DMS 273 (cell line): Measurements from ENCODE around the gene FBXW2.

ENCODE experiments used
- DNase-seq: peaks from one replicate; lab custom pipeline; 2025; ENCODE audit not compliant: unreplicated experiment; lab: John Stamatoyannopoulos, UW

The FBXW2 gene

GRCh38 chr9:120716483-120716882 lies 76.7 kb downstream of the FBXW2 start:
- no peak for DNase-seq

GRCh38 chr9:120715389-120715924 lies 77.8 kb downstream of the FBXW2 start:
- DNase-seq, result peak; percentile 49

GRCh38 chr9:120714846-120715388 lies 78.3 kb downstream of the FBXW2 start:
- peak; percentile 46 for DNase-seq

GRCh38 chr9:120714088-120714845 lies 78.9 kb downstream of the FBXW2 start, which contains the start of gene MEGF9:
Gene MEGF9 (minus strand): TSS chr9:120714470. CDS start chr9:120714358, 112 bp downstream.
- DNase-seq, result peak; percentile 99

GRCh38 chr9:120713257-120714087 lies 79.7 kb downstream of the FBXW2 start:
- peak; percentile 57 for DNase-seq

- DNase-seq, result peak; percentile 22
Observed at GRCh38 chr9:120712539-120713031, 80.6 kb downstream of the FBXW2 start.

- peak; percentile 38 for DNase-seq
Observed at GRCh38 chr9:120711841-120712538, 81.2 kb downstream of the FBXW2 start.

- peak; percentile 25 for DNase-seq
Observed at GRCh38 chr9:120711354-120711753, 81.9 kb downstream of the FBXW2 start.

- DNase-seq, result peak; percentile 68
Observed at GRCh38 chr9:120710110-120710981, 82.9 kb downstream of the FBXW2 start.

- peak; percentile 41 for DNase-seq
Observed at GRCh38 chr9:120708526-120709224, 84.5 kb downstream of the FBXW2 start.

GRCh38 chr9:120707170-120707569 lies 86.0 kb downstream of the FBXW2 start:
- DNase-seq, result no peak
